HG03103 (cell line): ENCODE data around the gene PSAPL1.

ENCODE experiments used
- ATAC-seq: cut with Tn5 transposase; IDR thresholded peaks from one replicate; pipeline ENCODE4 v1.9.1; 2021; ENCODE audit warnings: low read depth; ENCODE audit not compliant: unreplicated experiment

PSAPL1 gene

DNA sequence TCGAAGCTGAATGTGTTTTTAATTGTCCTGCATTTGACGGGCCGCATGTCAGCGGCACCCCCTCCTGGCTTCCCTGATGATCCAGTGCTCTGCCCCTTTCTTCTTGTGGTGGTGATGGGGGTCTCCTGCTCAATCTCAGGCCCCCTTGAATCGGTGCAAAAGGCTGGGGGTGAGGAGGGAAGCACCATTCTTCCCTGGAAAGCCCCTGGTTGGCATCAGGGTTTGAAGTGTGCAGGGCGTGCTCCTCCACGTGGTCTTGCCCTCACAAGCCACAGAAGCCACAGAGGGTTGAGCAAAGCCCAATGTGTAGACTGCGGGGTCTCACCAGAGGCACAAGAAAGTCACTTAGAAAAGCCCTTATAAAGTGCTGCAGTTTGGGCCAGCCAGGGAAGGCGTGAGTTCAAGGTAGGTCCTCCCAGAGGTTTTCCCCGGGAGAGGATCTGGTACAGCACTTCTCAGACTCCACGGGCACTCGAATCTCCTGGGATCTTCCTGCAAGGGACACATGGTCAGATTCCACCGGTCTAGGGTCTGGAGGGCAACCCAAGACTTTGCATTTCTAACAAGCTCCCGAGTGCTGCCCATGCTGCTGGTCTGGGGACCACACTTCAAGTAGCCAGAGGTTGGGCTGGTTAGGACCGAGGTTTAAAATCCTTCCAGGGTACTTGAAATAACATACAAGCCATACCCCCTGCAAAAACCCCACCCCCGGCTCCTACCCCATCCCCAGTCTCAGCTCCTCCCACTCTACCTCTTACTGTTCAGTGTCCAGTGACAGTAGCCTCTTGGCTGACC is 35.1 kb downstream of the PSAPL1 start:
- no peak for ATAC-seq

DNA sequence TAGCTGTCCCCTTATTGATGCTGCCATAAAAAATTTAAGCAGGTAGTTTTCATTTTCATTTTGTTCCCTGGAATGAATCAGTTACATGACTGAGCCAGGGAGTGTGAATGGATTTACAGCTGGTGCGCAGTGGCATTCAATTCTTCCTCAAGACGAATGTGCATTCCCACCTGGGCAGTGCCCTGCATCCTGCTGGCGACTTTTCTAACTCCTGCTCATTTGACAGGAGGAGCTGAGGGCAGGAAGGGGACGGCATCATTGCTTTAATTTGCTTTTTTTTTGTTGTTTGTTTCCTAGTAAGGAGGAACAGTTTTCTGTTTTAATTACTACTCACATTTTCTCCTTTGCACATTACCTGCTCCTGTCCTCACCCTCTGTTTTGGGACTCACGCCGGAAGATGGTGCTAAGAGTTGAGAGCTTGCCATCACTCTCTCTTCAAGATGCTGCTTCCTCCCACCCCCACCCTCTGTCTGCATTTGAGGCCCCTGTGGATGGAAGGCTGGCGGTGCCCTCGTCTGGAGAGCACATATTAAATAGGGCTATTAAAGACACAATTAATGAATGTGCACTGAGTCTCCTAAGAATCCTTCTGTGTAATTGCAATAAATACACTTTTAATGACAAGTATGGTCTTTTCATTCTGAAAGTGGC is 35.8 kb downstream of the PSAPL1 start:
- no peak for ATAC-seq

GRCh38 chr4:7398104-7398423 is 36.7 kb downstream of the PSAPL1 start:
- ATAC-seq, result no peak

DNA sequence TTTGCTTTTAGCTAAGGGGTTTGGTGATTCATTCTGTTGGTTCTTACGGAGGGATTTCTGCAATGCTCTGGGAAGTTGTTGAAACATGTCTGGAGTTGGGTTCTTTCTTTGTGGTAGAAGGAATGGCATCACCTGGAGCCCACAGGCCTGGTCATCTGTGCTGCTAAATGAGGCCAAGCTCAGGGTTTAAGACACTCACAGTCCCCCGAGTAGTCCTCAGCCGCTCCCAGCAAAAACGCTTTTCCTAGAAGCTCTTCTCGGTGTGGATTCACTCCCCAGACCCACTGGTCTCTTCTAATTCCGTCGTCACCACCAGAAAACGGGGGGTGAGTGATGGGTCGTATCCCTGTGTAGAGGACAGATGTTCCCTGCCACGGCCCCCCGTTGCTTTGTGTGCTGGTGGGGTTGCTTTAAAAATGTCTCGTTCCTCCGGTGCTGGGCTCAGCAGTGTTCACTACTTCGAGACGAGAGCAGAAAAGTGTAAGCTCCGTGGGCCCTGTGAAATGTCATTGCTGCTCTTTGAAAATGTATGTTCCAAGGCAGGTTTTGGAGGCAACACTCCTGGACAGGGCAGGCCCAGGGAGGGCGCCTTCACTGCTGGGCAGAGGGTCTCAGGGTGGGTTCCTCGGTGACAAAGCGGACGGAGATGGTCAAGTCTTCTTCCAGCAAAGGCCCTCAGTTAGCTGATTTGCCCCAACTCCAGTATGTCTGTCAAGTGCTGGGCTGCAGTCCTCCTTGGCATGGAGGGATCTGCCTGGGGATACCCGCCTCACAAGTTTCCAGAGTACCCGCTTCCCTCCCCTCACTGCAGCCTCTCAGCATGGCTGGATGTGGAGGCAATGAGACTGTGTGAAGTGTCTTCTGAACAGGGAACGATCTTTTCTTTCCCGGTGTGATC is 37.3 kb downstream of the PSAPL1 start:
- ATAC-seq, result no peak

- ATAC-seq, result no peak
Observed at GRCh38 chr4:7396186-7396910, 38.4 kb downstream of the PSAPL1 start.

DNA sequence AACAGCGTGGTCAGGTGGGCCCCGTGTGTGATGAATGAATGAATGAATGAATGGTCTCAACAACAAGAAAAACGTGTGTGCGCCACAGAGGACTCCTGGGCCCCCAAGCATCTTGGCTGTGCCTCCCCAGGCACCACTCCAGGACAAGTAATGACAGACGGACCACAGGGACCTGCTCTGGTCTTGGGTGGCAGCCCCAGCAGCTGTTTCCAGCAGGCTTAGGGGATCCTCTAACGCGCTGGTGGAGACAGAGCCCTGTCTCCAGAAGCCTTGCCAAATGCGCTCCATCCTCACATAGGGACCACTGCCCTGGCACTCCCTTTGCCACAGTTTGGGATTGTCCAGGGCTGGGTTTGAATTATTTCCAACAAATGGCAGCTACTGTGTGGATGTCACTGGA is 39.1 kb downstream of the PSAPL1 start:
- ATAC-seq, result no peak

DNA sequence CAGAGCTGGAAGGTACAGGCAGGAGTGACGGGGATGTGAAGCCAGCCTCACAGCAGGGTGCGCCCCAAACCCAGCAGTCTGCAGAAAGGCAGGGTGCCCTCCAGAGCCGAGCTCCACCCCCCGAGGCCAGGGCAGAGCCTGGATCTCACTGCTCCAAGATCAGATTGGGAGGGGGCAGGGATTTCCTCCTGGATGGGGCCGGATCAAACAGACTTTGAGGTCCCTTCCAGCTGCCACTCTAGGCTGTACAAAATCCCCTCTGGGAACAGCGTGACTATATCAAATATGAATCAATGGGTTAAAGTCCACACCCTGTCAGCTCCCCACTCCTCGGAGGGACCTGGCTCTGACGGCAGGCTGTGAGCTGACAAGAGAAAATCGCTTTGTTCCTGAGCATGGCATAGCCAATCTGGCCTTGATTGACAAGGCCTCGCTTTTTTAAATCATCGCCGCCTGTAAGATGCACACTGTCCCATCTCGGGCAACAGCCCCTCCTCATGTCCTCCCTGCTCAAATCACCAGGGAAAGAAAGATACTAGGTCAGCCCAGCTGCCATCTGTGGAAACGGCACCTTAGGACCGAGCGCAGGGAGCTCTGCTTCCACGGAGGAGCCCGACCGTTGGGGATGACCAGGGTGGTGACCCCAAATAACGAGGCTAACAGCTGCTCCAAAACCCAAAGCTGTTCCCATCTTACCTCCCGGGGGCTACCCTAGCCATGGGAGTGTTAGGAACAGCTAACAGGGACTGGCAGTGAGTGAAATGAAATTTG is 39.9 kb downstream of the PSAPL1 start:
- no peak for ATAC-seq

- no peak for ATAC-seq
Observed at GRCh38 chr4:7393601-7394575, 40.8 kb downstream of the PSAPL1 start.

DNA sequence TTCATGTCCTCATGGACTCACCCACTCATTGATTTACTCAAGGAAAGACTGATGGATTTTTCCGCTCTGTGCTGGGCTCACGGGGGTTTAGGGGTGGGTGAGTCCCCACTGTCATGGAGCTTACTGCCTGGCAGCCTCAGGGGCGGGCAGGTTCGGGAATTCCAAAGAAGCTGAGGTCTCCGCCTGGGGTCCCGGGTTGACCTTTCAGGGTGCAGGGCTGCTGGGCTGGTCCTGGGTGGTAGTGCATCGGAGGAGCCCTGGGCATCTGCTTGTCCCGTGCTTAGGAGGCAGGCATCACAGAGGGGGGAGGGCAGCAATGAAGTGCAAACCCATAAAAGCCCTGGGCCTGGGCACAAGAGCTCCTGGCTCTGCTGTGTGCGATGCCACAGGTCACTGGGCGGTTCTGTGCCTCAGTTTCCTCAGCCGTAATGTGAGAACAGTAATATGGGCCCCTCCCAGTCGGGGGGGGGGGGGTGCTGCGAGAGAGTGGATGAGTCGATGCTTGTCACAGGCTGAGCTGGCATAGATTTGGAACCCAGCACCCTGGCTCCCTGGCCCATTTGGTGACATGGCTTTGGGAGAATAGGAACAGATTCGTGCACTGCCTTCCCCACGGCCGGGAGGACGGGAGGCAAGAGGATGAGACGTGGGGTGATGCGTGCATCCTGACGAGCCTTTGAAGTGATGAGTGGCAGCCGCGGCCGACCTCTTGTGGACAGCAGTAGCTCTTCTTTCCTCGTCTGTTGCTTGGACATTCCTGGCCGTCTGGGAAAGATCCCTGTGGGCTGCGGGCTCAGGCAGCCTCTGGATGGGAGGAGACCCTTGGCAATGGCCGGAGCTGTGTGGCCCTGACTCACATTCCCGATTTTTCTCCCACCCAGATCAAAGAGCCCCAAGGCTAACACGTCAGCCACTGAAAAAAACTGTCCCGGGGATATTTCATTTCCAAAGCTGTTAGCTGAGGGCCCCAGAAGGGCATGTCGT is 42.0 kb downstream of the PSAPL1 start:
- ATAC-seq, result no peak

GRCh38 chr4:7391637-7392437 is 42.9 kb downstream of the PSAPL1 start:
- ATAC-seq, result no peak

DNA sequence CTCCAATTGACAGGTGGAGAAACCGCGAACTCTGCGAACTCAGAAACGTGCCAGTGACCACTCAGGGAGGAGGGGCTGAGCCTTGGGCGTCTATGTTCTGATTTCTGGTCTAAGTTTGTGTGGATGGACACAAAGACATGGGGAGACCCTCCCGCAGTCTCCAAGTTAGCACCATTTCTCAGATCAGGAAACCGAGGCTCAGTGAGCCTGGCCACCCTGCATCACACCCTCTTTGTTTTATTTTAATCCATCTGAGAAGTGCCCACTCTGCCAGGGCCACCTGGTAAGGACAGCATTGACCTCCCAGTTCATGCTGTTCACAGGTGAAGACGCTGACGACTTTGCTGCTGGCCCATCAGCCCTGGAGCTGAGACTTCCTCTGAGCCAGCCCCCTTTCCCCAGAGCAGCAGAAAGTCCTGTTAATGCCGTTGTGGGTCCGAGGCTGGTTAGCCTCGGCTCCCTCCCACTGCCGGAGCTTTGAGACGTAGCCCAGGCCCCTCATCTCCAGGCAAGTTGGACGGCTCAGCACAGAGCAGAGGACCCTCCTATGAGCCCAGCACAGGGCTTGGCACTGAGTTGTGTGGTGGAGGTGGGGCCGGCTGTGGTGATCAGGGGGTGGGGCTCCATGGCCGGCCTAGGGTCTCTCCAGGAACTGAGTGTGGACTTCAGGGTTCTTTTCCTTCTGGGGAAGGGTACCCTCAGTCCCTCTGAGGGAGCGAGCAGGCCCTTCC is 43.7 kb downstream of the PSAPL1 start:
- no peak for ATAC-seq

DNA sequence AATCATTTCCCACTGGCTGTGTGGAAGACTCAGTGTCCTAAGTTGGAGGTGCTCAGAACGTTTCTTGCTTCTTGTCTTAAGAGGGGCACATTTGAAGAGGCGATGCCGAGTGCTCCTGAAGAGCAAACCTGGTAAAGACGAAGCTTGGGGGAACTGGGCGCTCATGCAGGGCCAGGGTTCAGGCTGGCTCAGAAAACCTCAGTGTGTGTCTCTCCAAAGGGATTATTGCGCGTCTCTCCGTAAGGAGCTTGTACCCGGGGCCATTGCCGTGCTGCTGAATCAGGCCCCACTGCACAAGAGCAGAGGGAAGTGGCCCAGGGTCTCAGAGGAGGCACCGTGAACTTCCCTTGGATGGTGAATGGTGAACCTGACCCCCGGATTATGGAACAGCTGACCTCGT is 44.4 kb downstream of the PSAPL1 start:
- ATAC-seq, result no peak

GRCh38 chr4:7389719-7390118 is 45.0 kb downstream of the PSAPL1 start:
- ATAC-seq, result no peak

DNA sequence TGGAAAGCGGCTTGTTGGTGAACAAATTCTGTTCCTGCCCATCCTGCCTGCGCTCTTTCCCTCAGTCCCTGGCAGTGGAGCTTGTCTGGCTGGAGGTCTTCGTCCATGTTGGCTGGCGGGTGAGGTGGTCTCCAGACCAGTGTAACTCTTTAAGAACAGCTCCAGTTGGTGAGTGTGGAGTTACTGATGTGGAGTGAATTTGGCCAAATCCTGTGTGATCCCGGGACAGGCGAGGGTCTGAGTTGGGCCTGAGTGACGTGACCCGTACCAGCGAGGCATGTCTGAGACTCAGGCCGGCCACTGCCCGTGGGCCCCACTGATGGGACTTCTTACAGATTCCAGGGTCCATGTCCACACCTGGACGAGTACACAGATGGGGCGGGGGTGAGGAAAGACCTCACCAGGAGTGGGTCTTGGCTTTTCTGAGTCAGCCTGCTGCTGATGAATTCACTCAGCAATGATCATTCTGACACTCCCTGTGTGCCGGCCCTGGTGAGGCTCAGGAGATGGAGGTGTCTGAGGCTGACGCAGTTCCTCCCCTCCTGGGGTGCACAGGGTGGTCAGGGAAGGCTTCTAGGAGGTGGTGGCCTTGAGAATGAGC is 45.5 kb downstream of the PSAPL1 start:
- ATAC-seq, result no peak

- no peak for ATAC-seq
Observed at GRCh38 chr4:7388627-7389026, 46.1 kb downstream of the PSAPL1 start.

GRCh38 chr4:7387925-7388324 is 46.8 kb downstream of the PSAPL1 start:
- ATAC-seq, result no peak
